ENCODE data around the gene MYO5C. TPM values are rescaled to one million over a fixed set of nuclear protein-coding genes. Genes with fewer than 3 reads are reported as not detected.

MYO5C gene
- total and polyA plus RNA-seq, 2 of the 13 experiments (the other 11 are each of a cell fraction or from before 2014, with no cell fraction given): 15.7 to 23.7 TPM

GRCh38 chr15:52340093-52340492 lies 44.5 kb upstream of the MYO5C start:
- Histone ChIP-seq H3K27ac (ENCODE audit: extremely low read length, insufficient read depth, low read length) (peak overlapping the region; percentile 45), H3K9me3 (ENCODE audit: low read length) (no peaks in the 10 kb centered on the region), H3K4me3 (replicated peaks in 1 of 3; ENCODE audit: insufficient read depth in 1 of 3, low read depth in 2 of 3, low read length in 3 of 3) (no peak overlapping the region), H4K20me1 (ENCODE audit: insufficient read depth, low read length) (no peaks in the 10 kb centered on the region), H3K79me2 (ENCODE audit: insufficient read depth, low read length) (no peaks in the 10 kb centered on the region), H3K4me2 (ENCODE audit: low read depth, low read length) (no peak overlapping the region), H3K27me3 (ENCODE audit: control insufficient read depth in 1 of 2, insufficient read depth in 2 of 2, low read length in 2 of 2) (no peaks in the 10 kb centered on the region; a peak in 1 of 5 replicates), H2AFZ (ENCODE audit: low read length) (no peak overlapping the region), H3K9ac (ENCODE audit: insufficient read depth, low read depth, low read length) (no peak overlapping the region), H3K4me1 (ENCODE audit: insufficient read depth, low read length) (peaks cover 35% of the 10 kb centered on the region), H3K36me3 (replicated peaks in 1 of 2; ENCODE audit: control insufficient read depth in 1 of 2, insufficient read depth in 2 of 2, low read length in 2 of 2) (no peaks in the 10 kb centered on the region)
- in situ Hi-C loops (cut with HindIII; ENCODE audit: extremely low pct_ligation_motif_present, low pct_unique_long_range_greater_than_20kb) (no loop called here), intact Hi-C loops (cut with micrococcal nuclease; ENCODE audit: unreplicated experiment) (no loop called here)
- POLR2A ChIA-PET: interaction anchor here (1.0 kb wide), 1 partner anchor 44 kb away, joined by 4 read pairs; the partner anchor contains the start of gene MYO5C
- FAIRE-seq (no peak), DNase-seq (ENCODE audit: low spot score) (no peak), ATAC-seq (no peak)
- over 99% methylated on average over 16 of the region's 16 CpGs for WGBS (ENCODE audit: low lambda C conversion rate)
- TSS peak; percentile 56 for BruUV-seq (replicated peaks)
- CTCF ChIA-PET (ENCODE audit: low intra/inter-chr PET ratio, low total read pairs): no interaction called here
- no peak for TF ChIP-seq RFX1 (IDR thresholded peaks at IDR 0.05)
- no peak for TF ChIP-seq NFYC (CRISPR knock-in tag; IDR thresholded peaks at IDR 0.05)
- no peak for TF ChIP-seq ZBED4 (CRISPR knock-in tag; IDR thresholded peaks at IDR 0.05; ENCODE audit: borderline replicate concordance)
- TF ChIP-seq GATA4 (IDR thresholded peaks at IDR 0.05; ENCODE audit: borderline replicate concordance, low read depth): no peak
- TF ChIP-seq NPAS2 (CRISPR knock-in tag; IDR thresholded peaks at IDR 0.05; ENCODE audit: borderline replicate concordance): no peak
- no peak for TF ChIP-seq ZBTB3 (CRISPR knock-in tag; IDR thresholded peaks at IDR 0.05; ENCODE audit: borderline replicate concordance, low read depth)
- TF ChIP-seq, protein P1, sequence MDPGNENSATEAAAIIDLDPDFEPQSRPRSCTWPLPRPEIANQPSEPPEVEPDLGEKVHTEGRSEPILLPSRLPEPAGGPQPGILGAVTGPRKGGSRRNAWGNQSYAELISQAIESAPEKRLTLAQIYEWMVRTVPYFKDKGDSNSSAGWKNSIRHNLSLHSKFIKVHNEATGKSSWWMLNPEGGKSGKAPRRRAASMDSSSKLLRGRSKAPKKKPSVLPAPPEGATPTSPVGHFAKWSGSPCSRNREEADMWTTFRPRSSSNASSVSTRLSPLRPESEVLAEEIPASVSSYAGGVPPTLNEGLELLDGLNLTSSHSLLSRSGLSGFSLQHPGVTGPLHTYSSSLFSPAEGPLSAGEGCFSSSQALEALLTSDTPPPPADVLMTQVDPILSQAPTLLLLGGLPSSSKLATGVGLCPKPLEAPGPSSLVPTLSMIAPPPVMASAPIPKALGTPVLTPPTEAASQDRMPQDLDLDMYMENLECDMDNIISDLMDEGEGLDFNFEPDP (CRISPR knock-in tag; conservative IDR thresholded peaks at IDR 0.05): 0 out of 2 replicates have a peak, but pooled peaks have one; percentile 33
- TF ChIP-seq YEATS4 (CRISPR knock-in tag; IDR thresholded peaks at IDR 0.05; ENCODE audit: borderline replicate concordance): 0 out of 2 replicates have a peak, but pooled peaks have one; percentile 28
- peak; percentile 53; the same call in 1 of the 2 replicates for TF ChIP-seq ZNF687 (CRISPR knock-in tag; IDR thresholded peaks at IDR 0.05)
- TF ChIP-seq, protein P2, sequence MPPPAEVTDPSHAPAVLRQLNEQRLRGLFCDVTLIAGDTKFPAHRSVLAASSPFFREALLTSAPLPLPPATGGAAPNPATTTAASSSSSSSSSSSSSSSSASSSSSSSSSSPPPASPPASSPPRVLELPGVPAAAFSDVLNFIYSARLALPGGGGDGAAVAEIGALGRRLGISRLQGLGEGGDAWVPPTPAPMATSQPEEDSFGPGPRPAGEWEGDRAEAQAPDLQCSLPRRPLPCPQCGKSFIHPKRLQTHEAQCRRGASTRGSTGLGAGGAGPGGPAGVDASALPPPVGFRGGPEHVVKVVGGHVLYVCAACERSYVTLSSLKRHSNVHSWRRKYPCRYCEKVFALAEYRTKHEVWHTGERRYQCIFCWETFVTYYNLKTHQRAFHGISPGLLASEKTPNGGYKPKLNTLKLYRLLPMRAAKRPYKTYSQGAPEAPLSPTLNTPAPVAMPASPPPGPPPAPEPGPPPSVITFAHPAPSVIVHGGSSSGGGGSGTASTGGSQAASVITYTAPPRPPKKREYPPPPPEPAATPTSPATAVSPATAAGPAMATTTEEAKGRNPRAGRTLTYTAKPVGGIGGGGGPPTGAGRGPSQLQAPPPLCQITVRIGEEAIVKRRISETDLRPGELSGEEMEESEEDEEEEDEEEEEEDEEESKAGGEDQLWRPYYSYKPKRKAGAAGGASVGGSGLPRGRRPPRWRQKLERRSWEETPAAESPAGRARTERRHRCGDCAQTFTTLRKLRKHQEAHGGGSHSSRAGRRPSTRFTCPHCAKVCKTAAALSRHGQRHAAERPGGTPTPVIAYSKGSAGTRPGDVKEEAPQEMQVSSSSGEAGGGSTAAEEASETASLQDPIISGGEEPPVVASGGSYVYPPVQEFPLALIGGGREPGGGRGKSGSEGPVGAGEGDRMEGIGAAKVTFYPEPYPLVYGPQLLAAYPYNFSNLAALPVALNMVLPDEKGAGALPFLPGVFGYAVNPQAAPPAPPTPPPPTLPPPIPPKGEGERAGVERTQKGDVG (CRISPR knock-in tag; IDR thresholded peaks at IDR 0.05; ENCODE audit: borderline replicate concordance): 0 out of 2 replicates have a peak, but pooled peaks have one; percentile 17
- no peak for TF ChIP-seq ZNF335 (CRISPR knock-in tag; IDR thresholded peaks at IDR 0.05)
